ENCODE data around the gene IL17RE. TPM values are rescaled to one million over a fixed set of nuclear protein-coding genes. Genes with fewer than 3 reads are reported as not detected.

The IL17RE gene
- total and polyA plus RNA-seq, 2 of the 13 experiments (the other 11 are each of a cell fraction or from before 2014, with no cell fraction given) = 14.5 to 24.1 TPM

GRCh38 chr3:9890249-9891071, 12.2 kb upstream of the IL17RE start, which contains the start of gene JAGN1 (continued):
- TF ChIP-seq FOSL2 (CRISPR knock-in tag; IDR thresholded peaks at IDR 0.05) (peak; percentile 49), ZSCAN30 (CRISPR knock-in tag; IDR thresholded peaks at IDR 0.05) (no peak), ZNF776 (CRISPR knock-in tag; IDR thresholded peaks at IDR 0.05) (peak; percentile 94), CEBPG (CRISPR knock-in tag; IDR thresholded peaks at IDR 0.05) (no peak), PLSCR1 (CRISPR knock-in tag; IDR thresholded peaks at IDR 0.05; ENCODE audit: borderline replicate concordance) (no peak), RORA (CRISPR knock-in tag; IDR thresholded peaks at IDR 0.05) (no peak), ZNF333 (CRISPR knock-in tag; IDR thresholded peaks at IDR 0.05; ENCODE audit: borderline replicate concordance) (peak; percentile 95), NCOA2 (CRISPR knock-in tag; IDR thresholded peaks at IDR 0.05) (peak; percentile 58; the same call in 1 of the 2 replicates), STAT6 (CRISPR knock-in tag; IDR thresholded peaks at IDR 0.05; ENCODE audit: borderline replicate concordance) (no peak), MIER2 (CRISPR knock-in tag; IDR thresholded peaks at IDR 0.05) (no peak), JUNB (CRISPR knock-in tag; IDR thresholded peaks at IDR 0.05; ENCODE audit: borderline replicate concordance) (no peak), MYNN (CRISPR knock-in tag; IDR thresholded peaks at IDR 0.05; ENCODE audit: low read depth) (peak; percentile 34; the same call in 1 of the 2 replicates), U2AF1 (optimal IDR thresholded peaks at IDR 0.05; ENCODE audit: low read depth, low read length) (no peak), NFKBIZ (CRISPR knock-in tag; IDR thresholded peaks at IDR 0.05) (0 out of 2 replicates have a peak, but pooled peaks have one; percentile 64), ZNF605 (CRISPR knock-in tag; IDR thresholded peaks at IDR 0.05) (peak; percentile 81), GABPA (IDR thresholded peaks at IDR 0.05; ENCODE audit: low read depth, low read length) (peak; percentile 69), GABPA (CRISPR knock-in tag; IDR thresholded peaks at IDR 0.05; ENCODE audit: low read depth) (peak; percentile 91), ZBTB38 (CRISPR knock-in tag; IDR thresholded peaks at IDR 0.05) (peak; percentile 89), ZSCAN25 (CRISPR knock-in tag; IDR thresholded peaks at IDR 0.05) (peak; percentile 67; the same call in 1 of the 2 replicates), ZNF713 (CRISPR knock-in tag; IDR thresholded peaks at IDR 0.05) (0 out of 2 replicates have a peak, but pooled peaks have one; percentile 52), ZNF275 (CRISPR knock-in tag; IDR thresholded peaks at IDR 0.05; ENCODE audit: borderline replicate concordance) (peak; percentile 70; the same call in 1 of the 2 replicates), KMT2B (CRISPR knock-in tag; IDR thresholded peaks at IDR 0.05) (peak; percentile 87), RARA (CRISPR knock-in tag; IDR thresholded peaks at IDR 0.05) (no peak), ZNF558 (CRISPR knock-in tag; IDR thresholded peaks at IDR 0.05; ENCODE audit: borderline replicate concordance) (no peak; the same call in 1 of the 2 replicates), LCORL (IDR thresholded peaks at IDR 0.05) (no peak), LCORL (CRISPR knock-in tag; IDR thresholded peaks at IDR 0.05) (peak; percentile 62)

Measured in HepG2 (cell line).